OCI-LY3 (cell line): ENCODE data around the gene CAMKMT.

Source experiments
- H2AFZ ChIP-seq: fragments of 200-600, 300-600 bp; shearing (Covaris generic); 2 replicates; pipeline ENCODE4 v1.6.0; 2014; ENCODE audit warnings: antibody characterized with exemption, low read depth, low read length
- H3K27ac ChIP-seq: fragments of 200-600, 300-600 bp; sonication (generic); 2 replicates; pipeline ENCODE4 v1.5.1; 2014; ENCODE audit warnings: mild to moderate bottlenecking, low read length, moderate library complexity, mixed read lengths
- H3K27me3 ChIP-seq: fragments of 200-600, 300-600 bp; sonication (generic); 2 replicates; pipeline ENCODE4 v1.6.1; 2014; ENCODE audit warnings: low read depth, low read length, mixed read lengths
- H3K36me3 ChIP-seq: fragments of 200-600, 300-600 bp; sonication (generic); replicated peaks from 2 replicates; pipeline ENCODE3; 2014; ENCODE audit warnings: low read depth, low read length, mixed read lengths
- H3K4me1 ChIP-seq: fragments of 300-600, 200-600 bp; sonication (generic); 2 replicates; pipeline ENCODE4 v1.6.1; 2014; ENCODE audit warnings: low read length, mixed read lengths
- H3K4me2 ChIP-seq: fragments of 200-600, 300-600 bp; sonication (generic); 2 replicates; pipeline ENCODE4 v1.6.1; 2014; ENCODE audit warnings: low read length, mixed read lengths
- H3K4me3 ChIP-seq: fragments of 300-600, 200-600 bp; sonication (generic); 2 replicates; pipeline ENCODE4 v1.5.1; 2014; ENCODE audit warnings: antibody characterized with exemption, mild to moderate bottlenecking, low read length, moderate library complexity
- H3K79me2 ChIP-seq: fragments of 300-600, 200-600 bp; shearing (Covaris generic); 2 replicates; pipeline ENCODE4 v1.6.1; 2014; ENCODE audit warnings: mild to moderate bottlenecking, low read length, mixed read lengths
- H3K9ac ChIP-seq: fragments of 300-600, 200-600 bp; shearing (Covaris generic); 2 replicates; pipeline ENCODE4 v1.6.0; 2014; ENCODE audit warnings: mild to moderate bottlenecking, low read length, moderate library complexity
- H3K9me3 ChIP-seq: fragments of 200-600, 300-600 bp; shearing (Covaris generic); 2 replicates; pipeline ENCODE4 v1.6.1; 2014; ENCODE audit warnings: low read length, mixed read lengths; ENCODE audit not compliant: insufficient read depth
- H4K20me1 ChIP-seq: fragments of 200-600, 300-600 bp; sonication (generic); 2 replicates; pipeline ENCODE4 v1.6.1; 2016; ENCODE audit warnings: low read length, mixed read lengths; ENCODE audit not compliant: insufficient read depth
- EZH2phosphoT487 ChIP-seq: fragments of 200-600 bp; shearing (Covaris generic); IDR thresholded peaks from 2 replicates; pipeline ENCODE4 v1.6.1; 2018; ENCODE audit warnings: antibody characterized with exemption, mixed run types, low read depth
- TF ChIP-seq, protein P1 (sequence below): fragments of 200-600, 300-600 bp; sonication (generic); IDR thresholded peaks from 2 replicates; pipeline ENCODE4 v1.5.1; 2014; ENCODE audit warnings: antibody characterized with exemption, low read length, low read depth

CAMKMT gene

DNA sequence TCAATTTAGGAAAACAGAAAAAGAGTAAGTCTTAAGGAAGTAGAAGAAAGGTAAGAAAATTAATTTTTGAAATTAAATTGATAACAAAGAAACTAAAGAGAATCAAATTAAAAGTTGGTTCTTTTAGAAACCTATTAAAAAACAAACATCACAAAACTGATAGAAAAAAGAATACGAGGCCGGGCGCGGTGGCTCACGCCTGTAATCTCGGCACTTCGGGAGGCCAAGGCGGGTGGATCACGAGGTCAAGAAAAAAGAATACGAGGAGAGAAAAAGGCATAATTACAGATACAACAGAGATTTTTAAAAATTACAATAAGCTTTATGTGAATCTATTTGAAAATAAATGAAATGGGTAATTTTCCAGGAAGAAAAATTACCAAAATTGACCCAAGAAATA is 12.2 kb upstream of the CAMKMT start:
- Histone ChIP-seq H3K4me2 (no peak overlapping the region), H3K36me3 (no peaks in the 10 kb centered on the region), H3K79me2 (no peaks in the 10 kb centered on the region), H3K9me3 (no peaks in the 10 kb centered on the region), H3K4me1 (no peaks in the 10 kb centered on the region), H2AFZ (no peak overlapping the region), H4K20me1 (no peaks in the 10 kb centered on the region), H3K4me3 (no peak overlapping the region), H3K9ac (no peak overlapping the region), H3K27ac (no peak overlapping the region), H3K27me3 (no peaks in the 10 kb centered on the region)
- no peak for TF ChIP-seq EZH2phosphoT487
- TF ChIP-seq, protein P1, sequence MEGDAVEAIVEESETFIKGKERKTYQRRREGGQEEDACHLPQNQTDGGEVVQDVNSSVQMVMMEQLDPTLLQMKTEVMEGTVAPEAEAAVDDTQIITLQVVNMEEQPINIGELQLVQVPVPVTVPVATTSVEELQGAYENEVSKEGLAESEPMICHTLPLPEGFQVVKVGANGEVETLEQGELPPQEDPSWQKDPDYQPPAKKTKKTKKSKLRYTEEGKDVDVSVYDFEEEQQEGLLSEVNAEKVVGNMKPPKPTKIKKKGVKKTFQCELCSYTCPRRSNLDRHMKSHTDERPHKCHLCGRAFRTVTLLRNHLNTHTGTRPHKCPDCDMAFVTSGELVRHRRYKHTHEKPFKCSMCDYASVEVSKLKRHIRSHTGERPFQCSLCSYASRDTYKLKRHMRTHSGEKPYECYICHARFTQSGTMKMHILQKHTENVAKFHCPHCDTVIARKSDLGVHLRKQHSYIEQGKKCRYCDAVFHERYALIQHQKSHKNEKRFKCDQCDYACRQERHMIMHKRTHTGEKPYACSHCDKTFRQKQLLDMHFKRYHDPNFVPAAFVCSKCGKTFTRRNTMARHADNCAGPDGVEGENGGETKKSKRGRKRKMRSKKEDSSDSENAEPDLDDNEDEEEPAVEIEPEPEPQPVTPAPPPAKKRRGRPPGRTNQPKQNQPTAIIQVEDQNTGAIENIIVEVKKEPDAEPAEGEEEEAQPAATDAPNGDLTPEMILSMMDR: no peak

DNA sequence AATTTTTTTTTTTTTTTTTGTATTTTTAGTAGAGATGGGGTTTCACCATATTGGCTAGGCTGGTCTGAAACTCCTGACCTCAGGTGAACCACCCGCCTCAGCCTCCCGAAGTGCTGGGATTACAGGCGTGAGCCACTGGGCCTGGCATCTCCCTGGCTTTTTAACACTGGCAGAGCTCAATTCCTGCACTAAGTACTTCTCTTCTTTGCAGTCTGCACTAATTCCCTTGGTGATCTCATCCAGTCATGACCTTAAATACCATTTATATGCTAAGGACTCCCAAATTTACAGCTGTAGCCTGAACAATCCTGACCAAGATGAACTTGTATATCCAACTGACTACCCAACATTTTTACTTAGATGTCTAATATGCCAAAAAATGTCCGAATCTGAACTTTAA is 10.7 kb upstream of the CAMKMT start:
- no peaks in the 10 kb centered on the region for H3K79me2 ChIP-seq
- H3K4me3 ChIP-seq: no peak overlapping the region
- H3K4me2 ChIP-seq: no peak overlapping the region
- H3K27me3 ChIP-seq: no peaks in the 10 kb centered on the region
- no peak for TF ChIP-seq EZH2phosphoT487
- TF ChIP-seq, protein P1: no peak
- H2AFZ ChIP-seq: no peak overlapping the region
- no peaks in the 10 kb centered on the region for H3K4me1 ChIP-seq
- H4K20me1 ChIP-seq: no peaks in the 10 kb centered on the region
- no peaks in the 10 kb centered on the region for H3K9me3 ChIP-seq
- H3K9ac ChIP-seq: no peak overlapping the region
- no peak overlapping the region for H3K27ac ChIP-seq
- H3K36me3 ChIP-seq: no peaks in the 10 kb centered on the region

DNA sequence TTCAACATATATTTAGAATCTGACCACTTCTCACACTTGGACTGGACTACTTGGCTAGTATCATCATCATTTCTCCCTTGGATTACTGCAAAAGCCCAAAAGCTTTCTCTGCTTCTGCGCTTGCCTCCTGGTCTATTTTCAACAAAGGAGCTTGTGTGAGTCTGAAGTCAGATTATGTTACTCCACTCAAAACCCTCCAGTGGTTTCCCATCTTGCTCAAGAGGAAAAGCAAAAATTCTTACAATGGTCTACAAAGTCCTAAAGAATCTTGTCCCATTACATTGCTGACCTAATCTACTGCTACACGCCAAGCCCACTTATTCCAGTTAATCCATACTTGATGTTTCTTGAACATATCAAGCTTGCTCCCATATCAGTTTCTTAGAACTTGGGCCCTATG is 10.1 kb upstream of the CAMKMT start:
- Histone ChIP-seq H3K79me2 (no peaks in the 10 kb centered on the region), H3K36me3 (no peaks in the 10 kb centered on the region), H3K27ac (no peak overlapping the region), H3K4me1 (no peaks in the 10 kb centered on the region), H3K4me2 (no peak overlapping the region), H3K27me3 (no peaks in the 10 kb centered on the region), H3K4me3 (no peak overlapping the region), H3K9ac (no peak overlapping the region), H2AFZ (no peak overlapping the region), H3K9me3 (no peaks in the 10 kb centered on the region), H4K20me1 (no peaks in the 10 kb centered on the region)
- TF ChIP-seq EZH2phosphoT487: no peak
- TF ChIP-seq, protein P1: no peak

DNA sequence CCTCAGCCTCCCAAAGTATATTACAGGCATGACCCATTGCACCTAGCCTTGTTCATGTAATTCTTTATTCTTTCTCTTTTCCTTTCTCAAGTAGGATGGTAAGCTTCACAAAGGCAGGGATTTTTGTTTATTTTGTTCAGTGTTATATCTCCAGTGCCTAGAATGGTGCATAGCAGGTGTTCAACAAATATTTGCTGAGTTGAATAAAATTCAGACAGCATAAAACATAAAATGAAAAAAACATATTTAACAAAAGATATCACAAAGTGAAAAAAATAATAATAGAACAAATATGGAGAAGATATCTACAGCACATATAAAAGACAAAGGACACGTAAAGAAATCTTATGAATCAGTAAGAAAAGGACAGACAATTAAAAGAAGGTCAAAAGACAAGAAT is 9.2 kb upstream of the CAMKMT start:
- Histone ChIP-seq H3K79me2 (no peaks in the 10 kb centered on the region), H3K27ac (no peak overlapping the region), H3K4me2 (no peak overlapping the region), H4K20me1 (no peaks in the 10 kb centered on the region; the same call in 1 of the 2 replicates), H3K36me3 (no peaks in the 10 kb centered on the region), H3K9ac (no peak overlapping the region), H3K4me3 (no peak overlapping the region), H3K4me1 (no peaks in the 10 kb centered on the region), H2AFZ (no peak overlapping the region), H3K27me3 (no peaks in the 10 kb centered on the region), H3K9me3 (no peaks in the 10 kb centered on the region)
- TF ChIP-seq EZH2phosphoT487: no peak
- TF ChIP-seq, protein P1: no peak
